H9 (cell line): ENCODE results near the gene GIPC2. TPM values are rescaled to one million over a fixed set of nuclear protein-coding genes. Genes with fewer than 3 reads are reported as not detected.

Experiments used
- DNase-seq: peaks from one replicate; pipeline ENCODE4 v3.0.0-alpha.2; 2017
- H2AFZ ChIP-seq: one replicate; pipeline ENCODE4 v1.6.1; 2013; ENCODE audit warnings: mild to moderate bottlenecking, low read length, control low read depth, moderate library complexity
- H2AK5ac ChIP-seq: 2 replicates; pipeline ENCODE4 v1.6.1; 2013; ENCODE audit warnings: low read length, control low read depth, mixed read lengths; ENCODE audit not compliant: insufficient read length
- H2BK120ac ChIP-seq: one replicate; pipeline ENCODE4 v1.6.1; 2013; ENCODE audit warnings: low read depth, mild to moderate bottlenecking, low read length, control low read depth, inconsistent platforms; ENCODE audit not compliant: poor library complexity, severe bottlenecking
- H2BK12ac ChIP-seq: 2 replicates; pipeline ENCODE4 v1.6.1; 2013; ENCODE audit warnings: low read length, control low read depth, mixed read lengths, low read depth; ENCODE audit not compliant: insufficient read length
- H2BK15ac ChIP-seq: 2 replicates; pipeline ENCODE4 v1.6.1; 2013; ENCODE audit warnings: low read depth, low read length, control low read depth
- H2BK20ac ChIP-seq: one replicate; pipeline ENCODE4 v1.6.1; 2013; ENCODE audit warnings: low read depth, mild to moderate bottlenecking, low read length, control low read depth, inconsistent platforms; ENCODE audit not compliant: poor library complexity, severe bottlenecking
- H2BK5ac ChIP-seq: 2 replicates; pipeline ENCODE4 v1.6.1; 2013; ENCODE audit warnings: low read length, control low read depth, mixed read lengths; ENCODE audit not compliant: insufficient read length
- H3K14ac ChIP-seq: 2 replicates; pipeline ENCODE4 v1.6.1; 2013; ENCODE audit warnings: low read length, control low read depth; ENCODE audit not compliant: insufficient read depth
- H3K18ac ChIP-seq: 2 replicates; pipeline ENCODE4 v1.6.1; 2013; ENCODE audit warnings: low read depth, mild to moderate bottlenecking, mixed read lengths, low read length, control low read depth; ENCODE audit not compliant: insufficient read length
- H3K23ac ChIP-seq: 2 replicates; pipeline ENCODE4 v1.6.1; 2013; ENCODE audit warnings: low read length, control low read depth, mixed read lengths, low read depth; ENCODE audit not compliant: insufficient read length
- H3K23me2 ChIP-seq: 2 replicates; pipeline ENCODE4 v1.6.1; 2013; ENCODE audit warnings: low read depth, mild to moderate bottlenecking, mixed read lengths, low read length, control low read depth; ENCODE audit not compliant: insufficient read length, poor library complexity, severe bottlenecking
- H3K27ac ChIP-seq: 2 replicates; pipeline ENCODE4 v1.5.1; 2013; ENCODE audit warnings: low read length, control low read depth, mixed read lengths, low read depth; ENCODE audit not compliant: insufficient read length
- H3K27me3 ChIP-seq: 2 replicates; pipeline ENCODE4 v1.6.1; 2013; ENCODE audit warnings: low read length, control low read depth, inconsistent platforms; ENCODE audit not compliant: insufficient read depth
- H3K4ac ChIP-seq: 2 replicates; pipeline ENCODE4 v1.6.1; 2013; ENCODE audit warnings: low read depth, mild to moderate bottlenecking, control low read depth, inconsistent platforms, low read length, moderate library complexity
- H3K4me1 ChIP-seq: 2 replicates; pipeline ENCODE4 v1.6.1; 2013; ENCODE audit warnings: low read length, control low read depth, inconsistent platforms; ENCODE audit not compliant: insufficient read depth
- H3K4me2 ChIP-seq: 2 replicates; pipeline ENCODE4 v1.6.1; 2013; ENCODE audit warnings: low read length, control low read depth, mixed read lengths; ENCODE audit not compliant: insufficient read length, insufficient read depth
- H3K56ac ChIP-seq: 2 replicates; pipeline ENCODE4 v1.6.1; 2013; ENCODE audit warnings: low read depth, mild to moderate bottlenecking, mixed read lengths, low read length, control low read depth; ENCODE audit not compliant: insufficient read length
- H3K79me1 ChIP-seq: 2 replicates; pipeline ENCODE4 v1.6.1; 2013; ENCODE audit warnings: low read depth, mild to moderate bottlenecking, moderate library complexity, low read length, control low read depth, inconsistent platforms; ENCODE audit not compliant: insufficient read depth, poor library complexity, severe bottlenecking
- H3K79me2 ChIP-seq: 2 replicates; pipeline ENCODE4 v1.6.1; 2013; ENCODE audit warnings: low read length, control low read depth, inconsistent platforms; ENCODE audit not compliant: insufficient read depth
- H3K9ac ChIP-seq: 2 replicates; pipeline ENCODE4 v1.6.1; 2013; ENCODE audit warnings: low read length, control low read depth, mixed read lengths; ENCODE audit not compliant: insufficient read length; ENCODE audit errors: extremely low read depth
- H3K9me3 ChIP-seq: one replicate; pipeline ENCODE4 v1.6.1; 2013; ENCODE audit warnings: low read depth, low read length, inconsistent platforms; ENCODE audit not compliant: control insufficient read depth
- H3T11ph ChIP-seq: one replicate; pipeline ENCODE4 v1.6.1; 2013; ENCODE audit warnings: mild to moderate bottlenecking, low read length, control low read depth, inconsistent platforms
- H4K20me1 ChIP-seq: one replicate; pipeline ENCODE4 v1.6.1; 2013; ENCODE audit not compliant: control insufficient read depth, insufficient read length, insufficient read depth
- H4K5ac ChIP-seq: 2 replicates; pipeline ENCODE4 v1.6.1; 2013; ENCODE audit warnings: low read depth, mild to moderate bottlenecking, mixed read lengths, low read length, control low read depth; ENCODE audit not compliant: insufficient read length
- H4K8ac ChIP-seq: replicated peaks from 2 replicates; pipeline ENCODE4 v1.6.1; 2013; ENCODE audit warnings: low read length, control low read depth, mixed read lengths, low read depth; ENCODE audit not compliant: insufficient read length
- H4K91ac ChIP-seq: 2 replicates; pipeline ENCODE4 v1.6.1; 2013; ENCODE audit warnings: low read depth, mild to moderate bottlenecking, moderate library complexity, mixed read lengths, low read length, control low read depth; ENCODE audit not compliant: insufficient read length
- H3K27ac Mint-ChIP-seq, 3 experiments: 2 replicates in 2 of 3; 3 replicates in 1 of 3; pipeline ENCODE4 v1.8.0; 2020 to 2021; ENCODE audit warnings: mixed read lengths in 3 of 3, mild to moderate bottlenecking in 1 of 3, moderate library complexity in 1 of 3
- H3K27me3 Mint-ChIP-seq: 2 replicates; pipeline ENCODE4 v1.8.0; 2021; ENCODE audit warnings: low read depth, mild to moderate bottlenecking, moderate library complexity, mixed read lengths
- H3K36me3 Mint-ChIP-seq, 3 experiments: 2 replicates in 2 of 3; 3 replicates in 1 of 3; pipeline ENCODE4 v1.8.0; 2020 to 2021; ENCODE audit warnings: low read depth in 3 of 3, mixed read lengths in 3 of 3; ENCODE audit not compliant: insufficient read depth in 1 of 3
- H3K4me1 Mint-ChIP-seq, 2 experiments: 2 replicates each; pipeline ENCODE4 v1.8.0; 2020; ENCODE audit warnings: mixed read lengths in 2 of 2
- H3K4me3 Mint-ChIP-seq, 2 experiments: 2 replicates in 1 of 2; 3 replicates in 1 of 2; pipeline ENCODE4 v1.8.0; 2020 to 2021; ENCODE audit warnings: mild to moderate bottlenecking in 2 of 2, mixed read lengths in 2 of 2, moderate library complexity in 1 of 2
- H3K9me3 Mint-ChIP-seq, 2 experiments: 2 replicates in 1 of 2; 3 replicates in 1 of 2; pipeline ENCODE4 v1.8.0; 2020; ENCODE audit warnings: mild to moderate bottlenecking in 2 of 2, mixed read lengths in 2 of 2, moderate library complexity in 1 of 2
- CTCF ChIP-seq: fragments of 200-600 bp; sonication (generic); conservative IDR thresholded peaks from 3 replicates; pipeline ENCODE4 v1.8.0; 2021; ENCODE audit warnings: antibody characterized with exemption, mild to moderate bottlenecking
- WGBS: extraction: QIAGEN DNeasy Blood & Tissue Kit; methylation state at CpG from one replicate; pipeline ENCODE4 v1.1.7; 2013; ENCODE audit warnings: missing lambda C conversion rate, low lambda C conversion rate, mixed read lengths; ENCODE audit not compliant: insufficient read length; ENCODE audit errors: extremely low coverage; 5-methylcytosine and 5-hydroxymethylcytosine counted together
- total RNA-seq: library from RNA; stranded (reverse); gene quantifications from 2 replicates; pipeline ENCODE4 v1.2.1, GENCODE V29; 2021

Gene GIPC2
- total RNA-seq, 1 experiment from 2014 or later: 0.85 TPM

GRCh38 chr1:78088015-78088414 lies 42.2 kb downstream of the GIPC2 start:
- Histone ChIP-seq H2BK120ac (no peak overlapping the region), H4K20me1 (no peaks in the 10 kb centered on the region), H3K79me1 (no peaks in the 10 kb centered on the region), H3K23me2 (no peaks in the 10 kb centered on the region), H4K5ac (no peak overlapping the region), H4K8ac (no peak overlapping the region), H3K9me3 (no peaks in the 10 kb centered on the region), H3T11ph (no peak overlapping the region), H4K91ac (no peak overlapping the region), H2BK5ac (no peak overlapping the region), H3K56ac (no peak overlapping the region), H3K27ac (no peak overlapping the region), H3K14ac (no peak overlapping the region), H2AK5ac (no peak overlapping the region), H3K79me2 (no peaks in the 10 kb centered on the region), H3K4me1 (no peaks in the 10 kb centered on the region), H3K9ac (no peak overlapping the region), H3K4me2 (no peak overlapping the region), H2AFZ (no peak overlapping the region), H3K23ac (no peak overlapping the region), H3K4ac (no peak overlapping the region), H2BK20ac (no peak overlapping the region), H2BK12ac (no peak overlapping the region), H2BK15ac (no peak overlapping the region), H3K27me3 (no peaks in the 10 kb centered on the region), H3K18ac (no peak overlapping the region)
- Mint-ChIP-seq H3K27ac (no peak overlapping the region), H3K36me3 (peaks cover 0 to 5% (median 4%) of the 10 kb centered on the region in 3 experiments; a peak in 2 of 7 replicates), H3K27me3 (no peaks in the 10 kb centered on the region), H3K4me1 (peaks cover 5 to 7% of the 10 kb centered on the region in 2 experiments; a peak in 1 of 4 replicates), H3K9me3 (peaks cover 7 to 8% of the 10 kb centered on the region in 2 experiments; a peak in 4 of 5 replicates), H3K4me3 (no peak overlapping the region)
- no CpG with 5 or more reads among the region's 2 CpGs for WGBS
- TF ChIP-seq CTCF: no peak
- DNase-seq: no peak
